Esophagus (tissue), 2 donors: Measurements from ENCODE around the gene CCDC196. TPM values are rescaled to one million over a fixed set of nuclear protein-coding genes. Genes with fewer than 3 reads are reported as not detected.

Experiments used
- H3K27ac ChIP-seq, 2 donors: one replicate each; pipeline ENCODE4 v1.5.1; 2013; ENCODE audit warnings: low read depth in 2 of 2, mild to moderate bottlenecking in 2 of 2, inconsistent platforms in 1 of 2, low read length in 1 of 2, moderate library complexity in 1 of 2
- H3K27me3 ChIP-seq, 2 donors: one replicate each; pipeline ENCODE4 v1.6.1; 2013; ENCODE audit warnings: low read length in 2 of 2, control low read depth in 1 of 2, mild to moderate bottlenecking in 1 of 2; ENCODE audit not compliant: insufficient read depth in 2 of 2, control insufficient read depth in 1 of 2
- H3K36me3 ChIP-seq, 2 donors: one replicate each; pipeline ENCODE4 v1.6.1; 2013; ENCODE audit warnings: low read length in 1 of 2; ENCODE audit not compliant: control insufficient read depth in 2 of 2, insufficient read depth in 2 of 2
- H3K4me1 ChIP-seq, 2 donors: one replicate each; pipeline ENCODE4 v1.6.1; 2013; ENCODE audit warnings: low read length in 1 of 2; ENCODE audit not compliant: control insufficient read depth in 2 of 2, insufficient read depth in 2 of 2
- H3K4me3 ChIP-seq, 2 donors: one replicate each; pipeline ENCODE4 v1.5.1; 2013; ENCODE audit warnings: low read length in 2 of 2, mild to moderate bottlenecking in 2 of 2, low read depth in 1 of 2, moderate library complexity in 1 of 2
- H3K9me3 ChIP-seq, 2 donors: one replicate each; pipeline ENCODE4 v1.6.1; 2013; ENCODE audit warnings: mild to moderate bottlenecking in 2 of 2, low read depth in 1 of 2, low read length in 1 of 2, moderate library complexity in 1 of 2; ENCODE audit not compliant: control insufficient read depth in 2 of 2, insufficient read depth in 1 of 2
- WGBS, 2 donors: extraction: QIAGEN DNeasy Blood & Tissue Kit; methylation state at CpG; one replicate each; pipeline ENCODE4 v1.1.7; 2013; 5-methylcytosine and 5-hydroxymethylcytosine counted together
- polyA plus RNA-seq, 2 donors: library from polyadenylated mRNA; stranded (reverse); fragments of 200-250 nt; gene quantifications; one replicate each; pipeline ENCODE4 v1.2.3, GENCODE V29; 2013
- donor health status: healthy with polysubstance abuse.
- donor health status: Bipolar disorder and iron deficiency.

Gene CCDC196
- polyA plus RNA-seq, 2 donors: not detected

DNA sequence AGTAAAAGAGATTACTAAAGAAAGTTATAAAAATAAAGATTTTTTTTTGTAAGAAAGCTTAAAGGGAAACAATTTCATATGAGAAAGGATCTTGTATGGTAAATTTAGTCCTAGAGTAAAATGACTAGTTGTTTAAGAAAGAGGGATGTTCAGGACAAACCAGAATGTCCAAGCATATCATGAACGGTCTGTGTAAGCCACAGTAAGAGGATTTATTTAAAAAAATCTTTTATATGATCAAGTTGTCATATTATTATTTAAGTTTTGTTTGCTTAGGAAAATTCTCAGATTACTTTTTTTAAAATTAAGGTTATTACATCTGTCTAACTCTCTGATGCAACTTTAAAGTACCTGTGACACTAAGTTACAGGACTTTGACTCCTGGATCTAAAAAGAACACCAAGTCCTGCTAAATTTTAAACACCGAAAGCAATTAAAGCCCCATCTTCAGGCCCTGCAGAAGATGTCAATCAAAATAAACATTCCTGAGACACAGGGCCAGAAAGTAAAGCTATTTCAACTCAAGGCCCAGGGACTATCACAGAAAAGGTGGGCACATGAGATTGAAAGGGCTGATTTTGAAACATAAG is 17.3 kb upstream of the CCDC196 start:
- WGBS, 2 donors: 87 to 92% methylated on average over 2 of the region's 2 CpGs
- no peak overlapping the region for H3K4me3 ChIP-seq
- no peaks in the 10 kb centered on the region for H3K4me1 ChIP-seq
- H3K9me3 ChIP-seq: no peaks in the 10 kb centered on the region
- no peak overlapping the region for H3K27ac ChIP-seq
- no peaks in the 10 kb centered on the region for H3K36me3 ChIP-seq
- no peaks in the 10 kb centered on the region for H3K27me3 ChIP-seq

DNA sequence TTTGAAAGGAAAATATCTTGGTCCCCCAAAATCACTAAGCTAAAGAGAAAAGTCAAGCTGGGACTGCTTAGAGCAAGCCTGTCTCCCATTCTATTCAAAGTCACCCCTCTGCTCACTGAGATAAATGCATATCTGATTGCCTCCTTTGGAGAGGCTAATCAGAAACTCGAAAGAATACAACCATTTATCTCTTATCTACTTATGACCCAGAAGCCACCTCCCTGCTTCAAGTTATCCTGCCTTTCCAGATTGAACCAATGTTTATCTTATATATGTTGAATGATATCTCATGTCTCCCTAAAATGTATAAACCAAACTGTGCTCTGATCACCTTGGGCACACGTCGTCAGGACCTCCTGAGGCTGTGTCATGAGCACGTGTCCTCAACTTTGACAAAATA is 14.6 kb upstream of the CCDC196 start:
- Histone ChIP-seq H3K4me1 (no peaks in the 10 kb centered on the region), H3K36me3 (no peaks in the 10 kb centered on the region), H3K9me3 (no peaks in the 10 kb centered on the region), H3K27me3 (no peaks in the 10 kb centered on the region), H3K27ac (no peak overlapping the region), H3K4me3 (no peak overlapping the region)
- 80 to 89% methylated on average over 4 of the region's 4 CpGs for WGBS, 2 donors

DNA sequence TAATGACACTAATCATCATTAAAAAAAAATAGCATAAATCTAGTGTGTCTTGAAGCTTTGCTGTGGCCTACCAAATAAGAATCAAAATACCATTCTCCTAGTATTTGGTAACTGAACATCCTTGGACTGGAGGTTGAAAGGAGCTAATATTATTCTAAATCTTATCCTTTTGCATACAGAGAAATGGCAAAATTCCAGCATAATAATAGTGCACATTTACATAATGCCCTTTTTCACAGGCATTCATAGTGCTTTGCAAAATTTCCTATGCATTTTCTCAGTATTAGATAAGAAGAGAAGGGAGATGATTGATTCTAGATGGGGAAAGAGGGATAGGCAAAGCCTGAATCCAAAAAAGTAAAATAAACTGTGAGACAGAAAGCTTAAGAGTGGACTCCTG is 13.9 kb upstream of the CCDC196 start:
- H3K27me3 ChIP-seq: no peaks in the 10 kb centered on the region
- H3K27ac ChIP-seq: no peak overlapping the region
- no peaks in the 10 kb centered on the region for H3K36me3 ChIP-seq
- no peaks in the 10 kb centered on the region for H3K4me1 ChIP-seq
- no peaks in the 10 kb centered on the region for H3K9me3 ChIP-seq
- no peak overlapping the region for H3K4me3 ChIP-seq

DNA sequence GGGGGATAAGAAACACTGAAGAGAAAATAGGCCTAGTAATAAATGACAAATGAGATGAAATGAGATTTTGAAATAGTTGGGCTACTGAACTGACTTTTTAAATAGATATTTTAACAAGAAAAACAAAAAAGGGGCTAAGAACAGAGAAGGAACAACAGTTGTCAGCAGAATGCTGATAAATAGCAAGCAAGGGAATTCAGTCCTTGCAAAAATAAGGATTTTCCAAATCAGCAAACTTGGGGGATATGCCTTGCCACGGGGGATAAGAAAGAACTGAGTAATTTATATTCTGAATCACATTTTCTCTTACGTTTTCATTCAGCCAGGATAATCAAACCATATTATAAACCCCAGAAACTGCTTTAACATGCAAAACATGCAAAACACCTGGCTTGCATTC is 12.9 kb upstream of the CCDC196 start:
- no peak overlapping the region for H3K4me3 ChIP-seq
- no peak overlapping the region for H3K27ac ChIP-seq
- no peaks in the 10 kb centered on the region for H3K36me3 ChIP-seq
- 73 to 85% methylated on average over 2 of the region's 2 CpGs for WGBS, 2 donors
- H3K27me3 ChIP-seq: no peaks in the 10 kb centered on the region
- no peaks in the 10 kb centered on the region for H3K9me3 ChIP-seq
- no peaks in the 10 kb centered on the region for H3K4me1 ChIP-seq

DNA sequence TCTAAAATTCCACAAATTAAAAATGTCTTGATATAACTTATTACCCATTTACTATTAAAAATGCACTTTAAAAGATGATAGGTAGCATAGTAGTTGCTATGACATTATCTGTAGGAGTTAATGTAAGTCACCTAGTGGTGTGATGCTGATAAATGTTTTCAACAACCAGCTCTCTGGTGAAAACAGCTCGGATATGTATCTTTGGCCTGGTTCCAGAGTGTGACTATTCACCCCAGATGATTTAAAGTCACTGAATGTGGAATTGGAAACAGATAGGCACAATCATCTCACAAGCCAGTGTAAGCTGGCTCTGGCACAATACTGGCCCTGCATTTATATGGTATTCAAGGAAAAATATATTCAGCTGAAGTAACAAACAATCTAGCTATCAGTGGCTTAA is 9.2 kb upstream of the CCDC196 start:
- H3K4me3 ChIP-seq: no peak overlapping the region
- no peaks in the 10 kb centered on the region for H3K4me1 ChIP-seq
- no peaks in the 10 kb centered on the region for H3K36me3 ChIP-seq
- no peaks in the 10 kb centered on the region for H3K9me3 ChIP-seq
- no peak overlapping the region for H3K27ac ChIP-seq
- 10 to 12% methylated on average over 1 of the region's 1 CpG for WGBS, 2 donors
- H3K27me3 ChIP-seq: no peaks in the 10 kb centered on the region

DNA sequence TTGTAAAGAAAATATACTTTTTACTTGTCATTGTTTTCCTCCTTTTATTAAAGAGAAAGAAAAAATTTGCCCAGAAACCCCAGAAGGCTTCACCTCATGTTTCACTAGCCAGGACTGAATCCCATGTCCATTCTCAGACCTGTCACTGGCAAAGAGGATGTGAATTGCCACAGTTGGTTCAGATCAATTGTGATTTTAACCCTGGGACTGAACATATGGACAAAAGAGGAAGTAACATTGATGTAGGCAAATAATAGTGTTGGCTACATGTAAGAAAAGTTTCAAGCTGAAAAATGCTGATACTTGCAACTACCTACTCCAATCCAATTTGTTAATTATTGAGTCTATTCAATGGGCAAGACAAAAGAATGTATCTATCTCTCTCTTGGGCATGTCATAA is 8.6 kb upstream of the CCDC196 start:
- Histone ChIP-seq H3K9me3 (no peaks in the 10 kb centered on the region), H3K36me3 (no peaks in the 10 kb centered on the region), H3K27me3 (no peaks in the 10 kb centered on the region), H3K27ac (no peak overlapping the region), H3K4me1 (no peaks in the 10 kb centered on the region), H3K4me3 (no peak overlapping the region)

DNA sequence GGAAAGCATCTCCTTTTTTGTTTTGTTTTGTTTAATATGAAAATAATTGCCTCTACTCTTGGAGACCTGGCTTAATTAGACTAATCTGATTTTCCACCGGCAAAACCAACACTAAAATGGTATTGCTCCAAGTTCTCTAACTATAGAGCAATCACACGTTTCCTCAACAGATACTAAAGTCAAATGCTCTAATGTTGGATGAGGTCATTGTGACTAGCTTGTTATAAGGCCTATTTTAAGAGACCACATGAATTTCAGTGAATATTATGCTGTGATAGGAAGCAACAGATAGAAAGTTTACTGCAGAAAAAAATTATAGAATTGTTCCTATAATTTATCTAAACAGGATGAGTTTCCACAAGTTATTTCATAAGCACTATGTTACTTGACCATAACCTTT is 3.3 kb upstream of the CCDC196 start:
- Histone ChIP-seq H3K27ac (no peak overlapping the region), H3K27me3 (no peaks in the 10 kb centered on the region), H3K9me3 (no peaks in the 10 kb centered on the region), H3K4me1 (no peaks in the 10 kb centered on the region), H3K36me3 (no peaks in the 10 kb centered on the region), H3K4me3 (no peak overlapping the region)
- WGBS, 2 donors: 67 to 72% methylated on average over 2 of the region's 2 CpGs

DNA sequence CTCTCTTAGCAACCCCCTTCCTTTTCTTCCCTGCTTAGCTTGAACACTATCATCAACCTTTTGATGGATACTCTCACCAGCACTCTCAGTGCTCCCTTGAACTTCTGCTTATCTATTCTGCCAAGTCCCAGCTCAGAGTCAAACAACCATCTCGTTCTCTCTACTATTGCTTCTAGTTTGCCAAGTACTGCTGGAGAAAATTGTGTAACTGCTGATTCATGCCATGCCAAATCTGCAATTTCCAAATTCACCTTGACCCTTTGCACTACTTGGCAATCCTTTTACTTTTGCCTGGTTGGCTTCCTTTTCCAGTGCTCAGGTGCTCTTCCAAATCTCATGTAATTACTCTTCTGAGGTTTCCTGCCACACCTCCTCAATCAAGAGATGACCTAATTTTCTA is 2.8 kb upstream of the CCDC196 start:
- no peaks in the 10 kb centered on the region for H3K4me1 ChIP-seq
- H3K9me3 ChIP-seq: no peaks in the 10 kb centered on the region
- H3K4me3 ChIP-seq: no peak overlapping the region
- H3K36me3 ChIP-seq: no peaks in the 10 kb centered on the region
- 15 to 23% methylated on average over 1 of the region's 1 CpG for WGBS, 2 donors
- H3K27me3 ChIP-seq: no peaks in the 10 kb centered on the region
- H3K27ac ChIP-seq: no peak overlapping the region

DNA sequence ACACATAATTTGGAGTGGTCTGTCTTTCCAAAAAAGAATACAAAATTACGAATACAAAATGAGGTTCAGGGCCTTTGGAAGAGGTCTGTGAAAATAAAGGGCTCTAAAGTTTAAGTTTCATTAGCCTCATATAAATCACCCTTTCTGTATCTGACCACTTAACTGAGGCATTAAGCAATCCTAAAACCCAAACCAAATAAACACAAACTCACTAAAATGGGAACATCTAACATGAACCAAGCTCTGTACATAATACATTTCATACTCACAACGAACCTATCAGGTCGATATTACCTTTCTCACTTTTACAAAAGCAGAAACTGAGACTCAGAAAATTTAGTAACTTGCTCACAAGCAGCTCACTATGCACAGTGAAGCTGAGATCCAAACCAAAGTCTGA is 1.1 kb upstream of the CCDC196 start:
- H3K27ac ChIP-seq: no peak overlapping the region
- H3K4me3 ChIP-seq: no peak overlapping the region
- no peaks in the 10 kb centered on the region for H3K27me3 ChIP-seq
- H3K9me3 ChIP-seq: no peaks in the 10 kb centered on the region
- WGBS, 2 donors: 62 to 83% methylated on average over 3 of the region's 3 CpGs
- no peaks in the 10 kb centered on the region for H3K36me3 ChIP-seq
- H3K4me1 ChIP-seq: no peaks in the 10 kb centered on the region

DNA sequence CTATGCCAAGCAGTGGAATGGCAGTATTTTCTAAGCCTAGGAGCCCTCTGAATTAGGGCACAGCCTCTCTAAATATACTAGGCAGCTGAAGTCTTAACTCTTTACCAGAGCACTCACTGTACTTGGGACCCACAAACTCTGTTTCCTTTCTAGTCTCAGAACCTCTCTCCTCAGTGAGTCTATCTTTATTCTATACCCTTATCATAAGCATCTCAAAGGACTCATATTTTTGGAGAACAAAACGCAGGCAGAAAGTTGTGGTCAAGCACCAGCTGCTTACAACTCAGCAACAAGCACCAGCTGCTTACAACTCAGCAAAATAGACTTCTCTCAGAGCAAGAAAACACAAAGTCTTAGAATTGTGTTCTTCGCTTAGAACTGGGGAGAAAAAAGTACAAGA is 993 bp downstream of the CCDC196 start:
- H3K27me3 ChIP-seq: no peaks in the 10 kb centered on the region
- 82 to 85% methylated on average over 2 of the region's 2 CpGs for WGBS, 2 donors
- H3K27ac ChIP-seq: no peak overlapping the region
- no peak overlapping the region for H3K4me3 ChIP-seq
- H3K4me1 ChIP-seq: no peaks in the 10 kb centered on the region
- H3K9me3 ChIP-seq: no peaks in the 10 kb centered on the region
- no peaks in the 10 kb centered on the region for H3K36me3 ChIP-seq
